Hematopoietic multipotent progenitor cell (in vitro differentiated cells): Measurements from ENCODE around the gene CD207. TPM values are rescaled to one million over a fixed set of nuclear protein-coding genes. Genes with fewer than 3 reads are reported as not detected.
A peak's percentile ranks its signal among the peaks of the same experiment; 100 is the strongest.
"Not testable (repeated sequence)": the region's sequence is repeated elsewhere in the genome, so short reads cannot be mapped to it uniquely, and the experiment has no call there.

Experiments used
- DNase-seq, 3 donors: peaks; one replicate each; pipeline ENCODE4 v3.0.0-alpha.2; 2011 to 2015; ENCODE audit warnings: low read depth in 2 of 3, low spot score in 2 of 3
- total RNA-seq: library from RNA; depleted of rRNA; stranded (reverse); fragments of >200 nt; gene quantifications from one replicate; pipeline ENCODE4 v1.2.3, GENCODE V29; 2012

The CD207 gene
- not detected for total RNA-seq

DNA sequence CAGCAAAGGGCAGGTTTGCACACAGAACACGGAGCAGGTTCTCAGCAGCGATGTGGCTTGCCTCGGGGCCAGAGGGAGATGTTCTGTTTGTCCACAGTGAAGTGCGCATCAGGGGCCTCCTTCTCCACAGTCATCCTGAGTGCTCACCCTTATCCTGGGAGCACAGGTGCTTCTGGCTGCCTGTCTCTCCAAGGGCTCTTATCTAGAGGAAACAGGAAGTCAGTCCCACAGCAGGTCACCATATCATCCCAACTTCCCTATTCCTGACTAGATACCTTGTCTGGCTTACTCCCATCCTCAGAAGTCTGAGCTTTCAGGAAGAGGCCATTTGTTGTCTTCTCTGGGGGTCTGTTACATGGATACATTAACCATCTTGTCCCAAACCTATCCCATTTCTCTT is at the start of gene CD207:
CD207 (minus strand) TSS at position 174 of the 400 bp plus-strand sequence; CDS start at position 134, 40 bp downstream.
- no peak for DNase-seq

DNA sequence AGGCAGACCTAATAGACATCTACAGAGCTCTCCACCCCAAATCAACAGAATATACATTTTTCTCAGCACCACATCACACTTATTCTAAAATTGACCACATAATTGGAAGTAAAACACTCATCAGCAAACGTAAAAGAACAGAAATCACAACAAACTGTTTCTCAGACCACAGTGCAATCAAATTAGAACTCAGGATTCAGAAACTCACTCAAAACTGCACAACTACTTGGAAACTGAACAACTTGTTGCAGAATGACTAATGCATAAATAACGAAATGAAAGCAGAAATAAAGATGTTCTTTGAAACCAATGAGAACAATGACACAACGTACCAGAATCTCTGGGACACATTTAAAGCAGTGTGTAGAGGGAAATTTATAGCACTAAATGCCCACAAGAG is 42.9 kb upstream of the CD207 start:
- DNase-seq = not testable (repeated sequence)

- not testable (repeated sequence) for DNase-seq
Measured at GRCh38 chr2:70876138-70876537, 40.5 kb upstream of the CD207 start.

- no peak for DNase-seq
Measured at GRCh38 chr2:70873541-70873940, 37.9 kb upstream of the CD207 start.

DNA sequence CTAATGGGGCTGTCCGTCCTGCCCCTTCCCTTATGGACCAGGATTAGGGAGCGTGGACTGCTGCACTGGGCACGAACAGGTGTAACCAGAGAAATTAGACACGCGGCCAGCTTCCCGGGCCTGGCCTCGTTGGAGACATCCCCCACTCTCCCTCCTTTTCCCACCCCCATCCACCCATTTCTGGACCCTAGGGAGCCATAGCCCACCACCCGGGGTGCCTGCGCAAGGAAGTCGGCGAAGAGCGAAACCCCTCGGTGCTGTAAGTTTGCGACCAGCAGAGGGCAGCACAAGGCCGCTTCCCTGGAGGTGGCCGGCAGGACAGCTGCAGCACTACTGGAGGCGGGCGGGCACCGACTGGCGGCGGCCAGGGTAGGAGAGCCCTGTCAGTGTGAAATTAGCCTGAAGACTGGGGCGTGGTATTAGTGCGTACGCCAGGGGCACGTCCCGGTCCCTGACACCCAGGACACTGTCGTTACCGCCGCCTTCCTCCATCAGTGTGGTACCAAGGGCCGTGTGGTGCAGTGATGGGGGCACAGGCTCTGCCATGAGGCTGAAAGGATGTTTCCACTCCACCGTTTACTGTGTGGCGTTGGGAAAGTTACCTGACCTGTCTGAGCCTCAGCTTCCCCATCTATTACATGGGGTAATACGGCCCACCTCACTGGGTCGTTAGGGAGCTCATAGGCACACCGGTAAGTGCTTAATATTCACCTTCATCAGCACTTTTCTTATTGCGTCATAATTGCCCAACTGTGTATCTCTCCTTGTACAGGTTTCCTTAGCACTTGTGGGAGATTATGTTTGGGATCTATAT is 36.0 kb upstream of the CD207 start:
- DNase-seq = peak; percentile 48 to 84 (median 79)

- DNase-seq = no peak
Measured at GRCh38 chr2:70870790-70871189, 35.2 kb upstream of the CD207 start.

DNA sequence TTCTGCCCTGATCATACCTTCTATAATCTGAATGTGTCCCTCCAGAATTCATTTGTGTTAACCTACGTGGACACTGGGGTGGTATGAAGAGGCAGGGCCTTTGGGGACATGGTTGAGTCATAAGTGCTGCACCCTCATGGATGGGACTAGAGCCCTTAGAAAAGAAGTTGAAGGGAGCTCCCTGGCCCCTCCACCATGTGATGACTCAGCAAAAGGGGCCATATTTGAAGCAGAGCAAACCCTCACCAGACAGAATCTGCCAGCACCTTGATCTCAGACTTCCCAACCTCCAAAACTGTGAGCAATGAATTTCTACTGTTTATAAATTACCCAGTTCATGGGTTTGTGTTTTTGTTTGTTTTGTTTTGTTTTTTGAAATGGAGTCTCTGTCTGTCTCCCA is 33.4 kb upstream of the CD207 start:
- DNase-seq = no peak

- peak; percentile 43 to 73 (median 56) for DNase-seq
Measured at GRCh38 chr2:70861777-70862625, 26.4 kb upstream of the CD207 start.

DNA sequence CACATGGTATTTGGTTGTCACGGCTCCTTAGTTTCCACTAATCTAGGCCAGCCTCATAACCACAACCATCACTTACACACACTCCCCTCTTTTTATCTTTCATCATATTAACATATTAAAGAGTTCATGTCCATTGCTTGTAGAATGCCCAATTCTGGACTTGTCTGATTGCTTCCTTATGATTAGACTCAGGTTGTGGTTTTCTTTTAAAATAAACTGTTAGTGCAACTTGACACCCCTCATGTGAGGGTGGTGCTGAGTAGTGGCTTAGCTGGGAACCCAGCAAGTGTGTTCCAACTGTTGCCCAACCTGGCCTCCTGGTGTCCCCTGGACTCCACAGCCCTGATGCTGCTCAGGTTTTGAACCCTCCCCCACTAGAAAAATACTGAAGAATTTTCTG is 20.1 kb upstream of the CD207 start:
- DNase-seq = no peak

GRCh38 chr2:70854411-70854810 is 18.8 kb upstream of the CD207 start:
- no peak for DNase-seq

GRCh38 chr2:70852824-70853223 is 17.2 kb upstream of the CD207 start:
- no peak for DNase-seq

DNA sequence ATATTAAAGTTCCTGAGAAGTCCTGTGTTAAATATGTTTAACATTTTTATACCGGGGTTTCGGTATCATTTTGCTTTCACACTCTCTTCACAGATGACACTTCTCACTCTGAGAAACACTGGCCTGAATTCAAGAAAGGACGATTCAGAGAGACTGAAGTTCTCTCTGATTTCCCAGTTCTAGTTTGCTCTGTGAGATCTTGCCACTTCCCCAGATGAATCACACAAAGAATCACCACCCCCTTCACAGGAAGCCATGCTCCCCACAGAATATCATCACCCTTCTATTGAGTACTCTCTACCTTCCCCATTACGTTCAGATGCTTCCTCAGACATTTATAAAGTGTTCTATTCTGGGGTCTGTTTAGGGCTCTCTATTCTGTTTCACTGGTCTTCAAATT is 16.1 kb upstream of the CD207 start:
- DNase-seq = peak in 2 of 3 donors; percentile 54 to 73

DNA sequence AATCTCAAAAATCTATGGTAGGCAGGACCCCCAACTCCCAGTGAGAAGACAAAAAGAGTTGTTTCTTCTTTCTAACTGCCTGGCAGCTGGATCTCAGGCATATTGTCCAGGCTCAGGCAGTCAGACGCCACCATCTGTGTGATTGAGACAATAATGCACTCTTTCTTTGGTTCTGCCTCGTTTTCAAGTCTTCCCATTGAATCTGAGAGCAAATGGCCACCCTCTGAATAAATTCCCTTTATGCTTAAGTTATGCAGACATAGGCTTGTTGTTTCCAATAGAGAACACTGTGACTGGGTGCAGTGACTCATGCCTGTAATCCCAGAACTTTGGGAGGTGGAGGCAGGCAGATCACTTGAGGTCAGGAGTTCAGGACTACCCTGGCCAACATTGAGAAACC is 15.3 kb upstream of the CD207 start:
- DNase-seq = no peak

GRCh38 chr2:70842401-70842800 is 6.8 kb upstream of the CD207 start:
- DNase-seq = no peak

- no peak for DNase-seq
Measured at GRCh38 chr2:70837980-70838925, 2.6 kb upstream of the CD207 start.

GRCh38 chr2:70834881-70835280 is 735 bp downstream of the CD207 start:
- no peak for DNase-seq

- no peak for DNase-seq
Measured at GRCh38 chr2:70834106-70834505, 1.5 kb downstream of the CD207 start.

DNA sequence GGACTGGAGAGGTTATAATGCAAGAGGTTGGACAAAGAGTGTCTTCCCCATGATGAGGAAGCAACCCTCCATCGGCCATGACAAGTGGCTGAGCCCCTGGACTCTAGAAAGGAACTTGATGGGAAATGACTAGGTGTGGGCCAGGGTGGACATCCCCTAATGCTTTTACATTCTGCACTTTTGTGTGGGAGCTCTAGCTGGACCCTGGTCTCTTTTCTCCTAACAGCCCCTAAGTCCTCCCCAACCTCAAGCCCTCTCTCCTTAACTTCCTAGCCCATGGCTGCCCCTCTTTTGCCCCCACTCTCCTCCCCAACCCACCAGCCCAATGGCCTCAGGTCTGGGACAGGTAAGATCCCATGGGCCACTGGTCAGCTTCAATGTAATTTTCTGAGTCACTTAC is 2.4 kb downstream of the CD207 start:
- no peak for DNase-seq

DNA sequence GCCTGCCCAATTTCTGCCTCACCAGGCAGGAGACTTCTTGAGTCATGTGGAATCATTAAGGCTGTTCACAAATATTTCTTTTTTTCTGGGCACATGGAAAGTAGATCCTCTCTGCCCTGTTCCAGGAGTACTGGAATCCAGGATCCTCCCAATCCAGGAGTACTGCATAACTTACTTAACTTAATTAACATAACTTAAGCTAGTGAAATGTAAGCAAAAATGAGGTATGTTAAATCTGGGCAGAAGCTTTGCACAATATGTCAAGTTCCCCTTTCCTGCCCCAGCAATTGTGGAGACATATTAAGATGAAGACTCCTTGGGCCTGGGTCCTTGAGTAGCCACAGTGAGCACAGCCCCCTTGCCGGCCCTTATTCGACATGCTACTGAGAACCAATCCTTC is 3.2 kb downstream of the CD207 start:
- peak in 1 of 3 donors; percentile 31 for DNase-seq

- peak in 2 of 3 donors; percentile 14 to 51 for DNase-seq
Measured at GRCh38 chr2:70831861-70832260, 3.8 kb downstream of the CD207 start.

DNA sequence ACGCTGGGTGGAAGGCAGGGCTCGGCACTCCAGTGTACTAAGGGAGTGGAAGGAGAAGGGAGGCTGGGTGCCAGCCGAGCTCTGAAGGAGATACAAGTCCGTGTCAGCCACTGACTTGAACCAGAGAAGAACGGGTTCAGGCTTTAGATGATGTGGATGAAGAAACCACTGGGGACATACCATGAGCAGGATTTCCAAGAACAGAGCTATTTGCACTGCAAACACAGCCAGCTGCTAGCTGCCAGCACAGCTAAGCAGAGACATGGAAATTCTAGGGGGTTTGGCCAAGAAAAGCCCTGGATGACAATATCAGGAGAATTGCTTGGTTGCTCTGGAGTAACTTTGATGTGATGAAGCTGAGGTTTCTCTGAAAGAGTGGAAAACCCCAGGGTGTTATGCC is 5.2 kb downstream of the CD207 start:
- DNase-seq = no peak
